H1 (cell line): ENCODE results near the gene YPEL5. TPM values are rescaled to one million over a fixed set of nuclear protein-coding genes. Genes with fewer than 3 reads are reported as not detected.

Source experiments
- CTCF ChIA-PET: fragments of 300-600 bp; sonication (Branson Sonifier 250); formaldehyde crosslinking; loops from one replicate; lab custom pipeline; 2021; ENCODE audit not compliant: partially characterized antibody; lab: Charles Lee
- POLR2A ChIA-PET: fragments of 300-600 bp; sonication (Branson Sonifier 250); formaldehyde crosslinking; loops from one replicate; lab custom pipeline; 2021; ENCODE audit warnings: inconsistent platforms; ENCODE audit not compliant: partially characterized antibody; lab: Charles Lee
- DNase-seq, 2 experiments: peaks; one replicate each; pipeline versions ENCODE4 v3.0.0 to v3.0.0-alpha.2; 2010 to 2022; ENCODE audit warnings: low spot score in 2 of 2, low read depth in 1 of 2, mixed read lengths in 1 of 2
- FAIRE-seq: peaks from 2 replicates; lab custom pipeline; 2011; peaks lifted over from hg19 to GRCh38; lab: Jason Lieb, UNC
- H2AFZ ChIP-seq: 2 replicates; pipeline ENCODE4 v1.8.1; 2012; ENCODE audit warnings: low read length, inconsistent platforms
- H2AK5ac ChIP-seq: 2 replicates; pipeline ENCODE4 v1.6.1; 2013; ENCODE audit warnings: low read depth, low read length
- H2BK120ac ChIP-seq: replicated peaks from 2 replicates; pipeline ENCODE3; 2013; ENCODE audit warnings: low read depth, low read length, inconsistent platforms
- H2BK12ac ChIP-seq: 2 replicates; pipeline ENCODE4 v1.6.1; 2013; ENCODE audit warnings: low read depth, low read length
- H2BK15ac ChIP-seq: 2 replicates; pipeline ENCODE4 v1.6.1; 2013; ENCODE audit warnings: low read length
- H2BK20ac ChIP-seq: 2 replicates; pipeline ENCODE4 v1.6.1; 2013; ENCODE audit warnings: low read length
- H2BK5ac ChIP-seq: 2 replicates; pipeline ENCODE4 v1.6.1; 2013; ENCODE audit warnings: low read depth, low read length
- H3K14ac ChIP-seq: 2 replicates; pipeline ENCODE4 v1.6.1; 2013; ENCODE audit warnings: inconsistent platforms; ENCODE audit not compliant: insufficient read length
- H3K18ac ChIP-seq: 2 replicates; pipeline ENCODE4 v1.6.1; 2013; ENCODE audit warnings: low read length; ENCODE audit errors: extremely low read depth
- H3K23ac ChIP-seq: 2 replicates; pipeline ENCODE4 v1.6.1; 2013; ENCODE audit warnings: inconsistent platforms; ENCODE audit not compliant: insufficient read length
- H3K23me2 ChIP-seq: 2 replicates; pipeline ENCODE4 v1.6.1; 2013; ENCODE audit warnings: low read depth, low read length
- H3K27ac ChIP-seq: 2 replicates; pipeline ENCODE4 v1.6.1; 2011; ENCODE audit warnings: low read depth, low read length, inconsistent platforms
- H3K27me3 ChIP-seq, 4 experiments: replicated peaks in 1 of 4; 1 replicate in 1 of 4; 2 replicates in 3 of 4; pipeline versions ENCODE4 v1.6.1 to v1.8.1; 2011 to 2013; ENCODE audit warnings: low read length in 3 of 4, mild to moderate bottlenecking in 3 of 4, inconsistent platforms in 2 of 4, mixed read lengths in 2 of 4, moderate library complexity in 1 of 4; ENCODE audit not compliant: control insufficient read depth in 3 of 4, insufficient read depth in 3 of 4; ENCODE audit errors: extremely low read depth in 1 of 4
- H3K36me3 ChIP-seq, 4 experiments: 2 replicates each; pipeline versions ENCODE4 v1.6.1 to v1.8.1; 2011 to 2013; ENCODE audit warnings: mild to moderate bottlenecking in 4 of 4, low read length in 3 of 4, moderate library complexity in 2 of 4, control low read depth in 1 of 4, inconsistent platforms in 1 of 4; ENCODE audit not compliant: insufficient read depth in 4 of 4, control insufficient read depth in 2 of 4
- H3K4ac ChIP-seq: replicated peaks from 2 replicates; pipeline ENCODE3; 2013; ENCODE audit warnings: low read length, low read depth, mixed read lengths, inconsistent platforms; ENCODE audit not compliant: insufficient read length
- H3K4me1 ChIP-seq, 4 experiments: replicated peaks in 1 of 4; 1 replicate in 1 of 4; 2 replicates in 3 of 4; pipeline versions ENCODE4 v1.6.1 to v1.8.1; 2011 to 2013; ENCODE audit warnings: low read length in 3 of 4, inconsistent platforms in 2 of 4, mixed read lengths in 1 of 4; ENCODE audit not compliant: insufficient read depth in 4 of 4, control insufficient read depth in 3 of 4
- H3K4me2 ChIP-seq, 2 experiments: 2 replicates each; pipeline versions ENCODE4 v1.6.1 to v1.8.1; 2011 to 2013; ENCODE audit warnings: low read depth in 2 of 2, low read length in 2 of 2, control low read depth in 1 of 2, inconsistent platforms in 1 of 2, mild to moderate bottlenecking in 1 of 2; ENCODE audit not compliant: insufficient read depth in 1 of 2
- H3K4me3 ChIP-seq, 4 experiments: fragments of 200-600, 300-600 bp in 1 of 4; sonication (generic), shearing (Covaris generic), sonication (Bioruptor Twin) in 1 of 4; 2 replicates each; pipeline versions ENCODE4 v1.5.1 to v1.8.1; 2011 to 2016; ENCODE audit warnings: low read length in 4 of 4, low read depth in 3 of 4, control low read depth in 2 of 4, inconsistent platforms in 2 of 4, mild to moderate bottlenecking in 2 of 4, mixed read lengths in 1 of 4, moderate library complexity in 1 of 4; ENCODE audit not compliant: insufficient read depth in 2 of 4; ENCODE audit errors: extremely low read depth in 1 of 4
- H3K56ac ChIP-seq: replicated peaks from 2 replicates; pipeline ENCODE3; 2013; ENCODE audit warnings: low read depth, mild to moderate bottlenecking, mixed read lengths, low read length, inconsistent platforms; ENCODE audit not compliant: insufficient read length
- H3K79me1 ChIP-seq: 2 replicates; pipeline ENCODE4 v1.6.1; 2013; ENCODE audit warnings: low read depth, low read length, control low read depth
- H3K79me2 ChIP-seq, 2 experiments: 2 replicates each; pipeline versions ENCODE4 v1.6.1 to v1.8.1; 2012 to 2013; ENCODE audit warnings: low read length in 2 of 2, mild to moderate bottlenecking in 2 of 2, inconsistent platforms in 1 of 2; ENCODE audit not compliant: insufficient read depth in 2 of 2, control insufficient read depth in 1 of 2
- H3K9ac ChIP-seq, 4 experiments: replicated peaks in 1 of 4; 1 replicate in 1 of 4; 2 replicates in 3 of 4; pipeline versions ENCODE4 v1.6.1 to v1.8.1; 2011 to 2013; ENCODE audit warnings: low read depth in 3 of 4, low read length in 3 of 4, control low read depth in 2 of 4, mild to moderate bottlenecking in 2 of 4, moderate library complexity in 2 of 4, inconsistent platforms in 1 of 4; ENCODE audit errors: extremely low read depth in 1 of 4
- H3K9me3 ChIP-seq, 2 experiments: 2 replicates each; pipeline versions ENCODE4 v1.6.1 to v1.8.1; 2012 to 2013; ENCODE audit warnings: mild to moderate bottlenecking in 2 of 2, moderate library complexity in 2 of 2, control low read depth in 1 of 2, inconsistent platforms in 1 of 2, low read depth in 1 of 2, low read length in 1 of 2, mixed read lengths in 1 of 2; ENCODE audit not compliant: insufficient read depth in 2 of 2
- H4K20me1 ChIP-seq, 2 experiments: replicated peaks in 1 of 2; 2 replicates each; pipeline versions ENCODE3 to v1.8.1; 2011 to 2013; ENCODE audit warnings: inconsistent platforms in 2 of 2, low read length in 2 of 2, mild to moderate bottlenecking in 1 of 2; ENCODE audit not compliant: insufficient read depth in 2 of 2, control insufficient read depth in 1 of 2
- H4K5ac ChIP-seq: 2 replicates; pipeline ENCODE4 v1.6.1; 2013; ENCODE audit warnings: low read length, low read depth, mixed read lengths, inconsistent platforms; ENCODE audit not compliant: insufficient read length
- H4K8ac ChIP-seq: 2 replicates; pipeline ENCODE4 v1.8.0; 2013; ENCODE audit warnings: mild to moderate bottlenecking, moderate library complexity, low read length, inconsistent platforms; ENCODE audit not compliant: insufficient read depth; ENCODE audit errors: extremely low read depth
- H4K91ac ChIP-seq: replicated peaks from 2 replicates; pipeline ENCODE3; 2013; ENCODE audit warnings: low read length, mixed read lengths, inconsistent platforms; ENCODE audit not compliant: insufficient read length
- ATF2 ChIP-seq: IDR thresholded peaks from 2 replicates; pipeline ENCODE4 v1.6.1; 2012; ENCODE audit warnings: low read length, inconsistent platforms
- CTBP2 ChIP-seq: IDR thresholded peaks from 2 replicates; pipeline ENCODE4 v1.7.0; 2011; ENCODE audit warnings: borderline replicate concordance, mild to moderate bottlenecking, moderate library complexity, mixed read lengths, low read length; ENCODE audit not compliant: insufficient read depth, insufficient read length
- PHF8 ChIP-seq: fragments of 200-600 bp; sonication (generic); conservative IDR thresholded peaks from 2 replicates; pipeline ENCODE4 v1.7.1; 2012; ENCODE audit warnings: low read depth, mild to moderate bottlenecking, inconsistent platforms, low read length, moderate library complexity
- POLR2A ChIP-seq, 2 experiments: IDR thresholded peaks; 1 replicate in 1 of 2; 2 replicates in 1 of 2; pipeline ENCODE4 v1.6.1; 2011; ENCODE audit warnings: low read depth in 2 of 2, low read length in 2 of 2, mild to moderate bottlenecking in 2 of 2; ENCODE audit errors: control extremely low read depth in 1 of 2
- RXRA ChIP-seq: IDR thresholded peaks from 2 replicates; pipeline ENCODE4 v1.6.1; 2011; ENCODE audit warnings: low read depth, mild to moderate bottlenecking, low read length, moderate library complexity; ENCODE audit not compliant: insufficient read depth
- SP2 ChIP-seq: IDR thresholded peaks from 2 replicates; pipeline ENCODE4 v1.6.1; 2012; ENCODE audit warnings: mild to moderate bottlenecking, low read length, inconsistent platforms
- SUZ12 ChIP-seq: fragments of 200-600 bp; sonication (generic); IDR thresholded peaks from 2 replicates; pipeline ENCODE4 v1.6.1; 2012; ENCODE audit warnings: mild to moderate bottlenecking, inconsistent platforms, low read length, moderate library complexity, mixed read lengths
- TAF1 ChIP-seq: IDR thresholded peaks from 2 replicates; pipeline ENCODE4 v1.6.1; 2011; ENCODE audit warnings: mild to moderate bottlenecking, low read depth, low read length
- TAF7 ChIP-seq: optimal IDR thresholded peaks from 2 replicates; pipeline ENCODE3; 2011; ENCODE audit warnings: low read depth, mild to moderate bottlenecking, inconsistent platforms, low read length, moderate library complexity, borderline replicate concordance
- TCF12 ChIP-seq: IDR thresholded peaks from 2 replicates; pipeline ENCODE4 v1.6.1; 2011; ENCODE audit warnings: low read depth, mild to moderate bottlenecking, low read length
- TEAD4 ChIP-seq: IDR thresholded peaks from 2 replicates; pipeline ENCODE4 v1.6.1; 2012; ENCODE audit warnings: low read depth, low read length, inconsistent platforms, mixed read lengths
- USF2 ChIP-seq: IDR thresholded peaks from 2 replicates; pipeline ENCODE4 v1.6.1; 2011; ENCODE audit warnings: low read length, improper control_type of control experiment
- WGBS, 2 experiments: shearing (Covaris generic) in 1 of 2; methylation state at CpG; one replicate each; pipeline versions ENCODE4 v1.1.6 to v1.1.7; 2013 to 2015; ENCODE audit warnings: low lambda C conversion rate in 2 of 2, mixed read lengths in 2 of 2, inconsistent platforms in 1 of 2, low coverage in 1 of 2, missing lambda C conversion rate in 1 of 2; ENCODE audit not compliant: insufficient replicate concordance in 2 of 2, insufficient coverage in 1 of 2, insufficient read length in 1 of 2; ENCODE audit errors: extremely low coverage in 1 of 2, missing lambda C conversion rate in 1 of 2; 5-methylcytosine and 5-hydroxymethylcytosine counted together
- polyA plus RNA-seq, 7 experiments: library from polyadenylated mRNA; depleted of rRNA in 3 of 7; stranded (reverse) in 5 of 7; unstranded in 2 of 7; fragments of >200 nt in 5 of 7; fragments of 200-250 nt in 2 of 7; gene quantifications; 1 replicate in 5 of 7; 2 replicates in 1 of 7; 4 replicates in 1 of 7; pipeline versions ENCODE4 v1.2.1 to v1.2.3, GENCODE V29; 2011 to 2013; ENCODE audit warnings: missing spikeins in 2 of 7, mixed read lengths in 2 of 7
- total RNA-seq: library from RNA; stranded (reverse); fragmentation: NEBNext Ultra II Directional; extraction: Animal tissue kit (Norgen Biotek cat#: 25700); gene quantifications from 2 replicates; pipeline ENCODE4 v1.2.1, GENCODE V29; 2021

Gene YPEL5
- total and polyA plus RNA-seq, 2 of the 8 experiments (the other 6 are each of a cell fraction or from before 2014, with no cell fraction given), result 18.5 to 28.0 TPM

- no peak overlapping the region for H3K4ac ChIP-seq
- H2AFZ ChIP-seq, result no peak overlapping the region
- ChIA-PET POLR2A (no interaction called here), CTCF (interaction anchor here (0.8 kb wide), 1 partner anchor 40 kb away, joined by 3 read pairs; no protein-coding TSS in a partner anchor)
- H3K4me2 ChIP-seq, result no peak overlapping the region
- H3K79me2 ChIP-seq, result no peaks in the 10 kb centered on the region
- H3K56ac ChIP-seq, result no peak overlapping the region
- H2BK5ac ChIP-seq, result no peak overlapping the region
- no peaks in the 10 kb centered on the region for H4K20me1 ChIP-seq
- H4K8ac ChIP-seq, result no peak overlapping the region
- peaks cover 0 to 4% (median 0%) of the 10 kb centered on the region in 4 experiments; a peak in 2 of 7 replicates for H3K4me1 ChIP-seq
- H3K4me3 ChIP-seq, result no peak overlapping the region
- no peak overlapping the region for H3K18ac ChIP-seq
- H2BK120ac ChIP-seq, result no peak overlapping the region
- WGBS, 2 experiments, result 94% methylated on average over 2 of the region's 2 CpGs; no CpG with 5 or more reads in 1 of the 2 experiments
- H3K27ac ChIP-seq, result no peak overlapping the region
- H3K9ac ChIP-seq, result no peak overlapping the region
- no peak overlapping the region for H2BK12ac ChIP-seq
- no peaks in the 10 kb centered on the region for H3K36me3 ChIP-seq
- H3K9me3 ChIP-seq, result no peaks in the 10 kb centered on the region
- no peak overlapping the region for H2BK15ac ChIP-seq
- H3K79me1 ChIP-seq, result no peaks in the 10 kb centered on the region
- H4K5ac ChIP-seq, result no peak overlapping the region
- DNase-seq, result peak in 1 of 2 experiments; percentile 13
- H4K91ac ChIP-seq, result no peak overlapping the region
- no peak overlapping the region for H2BK20ac ChIP-seq
- no peak overlapping the region for H3K14ac ChIP-seq
- FAIRE-seq, result no peak
- H3K23me2 ChIP-seq, result no peaks in the 10 kb centered on the region; the same call in 1 of the 2 replicates
- no peak overlapping the region for H2AK5ac ChIP-seq
- no peaks in the 10 kb centered on the region for H3K27me3 ChIP-seq
- no peak overlapping the region for H3K23ac ChIP-seq
- no peak for TF ChIP-seq TEAD4
- no peak for TF ChIP-seq USF2
- no peak for TF ChIP-seq TAF7
- no peak for TF ChIP-seq SUZ12
- no peak for TF ChIP-seq CTBP2
- no peak for TF ChIP-seq ATF2
- no peak for TF ChIP-seq POLR2A (IDR thresholded peaks at IDR 0.05; ENCODE audit: control extremely low read depth in 1 of 2, low read depth in 2 of 2, low read length in 2 of 2)
- no peak for TF ChIP-seq PHF8
- TF ChIP-seq SP2, result no peak
- no peak for TF ChIP-seq TAF1
- no peak for TF ChIP-seq RXRA
- no peak for TF ChIP-seq TCF12
These were observed 38.6 kb upstream of the YPEL5 start for GRCh38 chr2:30108192-30108591.
